HG02884 (cell line): ENCODE data around the gene CMPK1.
"Not testable (repeated sequence)": the region's sequence is repeated elsewhere in the genome, so short reads cannot be mapped to it uniquely, and the experiment has no call there.

ENCODE experiments used
- ATAC-seq: cut with Tn5 transposase; IDR thresholded peaks from one replicate; pipeline ENCODE4 v1.9.1; 2021; ENCODE audit warnings: mild to moderate bottlenecking, moderate library complexity; ENCODE audit not compliant: unreplicated experiment

The CMPK1 gene, protein sequence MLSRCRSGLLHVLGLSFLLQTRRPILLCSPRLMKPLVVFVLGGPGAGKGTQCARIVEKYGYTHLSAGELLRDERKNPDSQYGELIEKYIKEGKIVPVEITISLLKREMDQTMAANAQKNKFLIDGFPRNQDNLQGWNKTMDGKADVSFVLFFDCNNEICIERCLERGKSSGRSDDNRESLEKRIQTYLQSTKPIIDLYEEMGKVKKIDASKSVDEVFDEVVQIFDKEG

DNA sequence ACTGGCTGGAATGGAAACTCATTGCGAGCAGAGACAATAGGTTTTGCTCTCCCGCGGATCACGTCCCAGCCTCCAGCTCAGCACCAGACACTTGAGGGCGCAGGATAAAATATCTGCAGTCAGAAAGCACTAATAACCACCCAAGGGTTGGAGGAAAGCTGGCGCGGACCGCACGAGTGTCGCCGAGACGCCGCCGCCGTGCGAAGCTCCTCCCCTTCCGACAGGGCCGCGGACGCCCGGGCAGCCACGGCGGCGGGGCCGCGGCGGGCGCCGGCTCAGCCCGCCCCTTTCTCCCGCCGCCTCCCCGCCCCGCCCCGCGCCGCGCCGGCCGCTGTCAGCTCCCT, at the start of gene CMPK1:
CMPK1 (plus strand) TSS at position 213 of the 344 bp plus-strand sequence. CDS start 156 bp downstream, outside the sequence.
- peak; percentile 67 for ATAC-seq

DNA sequence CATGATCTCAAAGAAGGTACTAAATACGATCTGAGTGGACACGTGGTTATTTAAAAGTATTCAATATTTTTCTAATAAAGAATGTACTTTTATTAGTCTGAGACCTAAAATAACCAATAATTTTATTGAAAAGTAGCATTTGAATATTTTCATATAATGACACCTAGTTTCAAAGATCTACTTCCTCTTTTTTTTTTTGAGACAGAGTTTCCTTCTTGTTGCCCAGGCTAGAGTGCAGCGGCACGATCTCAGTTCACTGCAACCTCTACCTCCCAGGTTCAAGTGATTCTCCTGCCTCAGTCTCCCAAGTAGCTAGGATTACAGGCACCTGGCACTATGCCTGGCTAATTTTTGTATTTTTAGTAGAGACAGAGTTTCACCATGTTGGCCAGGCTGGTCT, 45.5 kb upstream of the CMPK1 start:
- not testable (repeated sequence) for ATAC-seq

- not testable (repeated sequence) for ATAC-seq
Observed at GRCh38 chr1:47294863-47295262, 38.7 kb upstream of the CMPK1 start.

DNA sequence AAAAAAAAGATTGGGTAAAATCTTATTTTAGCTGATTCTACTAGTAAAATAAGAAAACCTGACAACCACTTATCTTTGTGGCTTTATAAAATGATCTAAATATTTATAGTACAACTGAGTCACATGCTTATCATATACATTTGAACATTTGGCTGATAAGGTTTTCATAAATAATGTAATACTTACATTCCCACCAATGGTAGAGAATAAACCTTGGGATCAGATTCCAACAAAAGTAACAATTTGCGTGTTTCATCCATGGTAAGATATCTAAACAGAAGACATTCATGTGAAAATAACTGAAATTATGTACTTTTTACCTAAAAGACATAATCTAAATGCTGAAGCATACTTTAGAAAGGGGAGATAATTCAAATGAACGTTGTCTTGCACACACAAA, 38.0 kb upstream of the CMPK1 start:
- no peak for ATAC-seq

- ATAC-seq: no peak
Observed at GRCh38 chr1:47298025-47298699, 35.4 kb upstream of the CMPK1 start.

DNA sequence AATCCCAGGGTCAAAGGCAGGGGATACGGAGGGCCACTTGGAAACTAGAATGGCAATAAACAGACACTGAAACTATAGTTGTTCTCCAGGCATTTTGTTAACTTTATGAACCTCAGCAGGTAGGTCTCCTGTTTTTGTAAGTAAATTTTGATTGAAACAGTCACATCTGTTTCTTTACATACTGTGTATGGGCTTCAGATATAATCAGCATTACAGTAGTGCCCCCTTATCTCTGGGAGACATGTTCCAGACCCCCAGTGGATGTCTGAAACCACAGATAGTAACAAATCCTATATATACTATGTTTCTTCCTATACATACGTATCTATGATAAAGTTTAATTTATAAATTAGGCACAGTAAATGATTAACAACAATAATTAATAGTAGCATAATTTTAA, 31.1 kb upstream of the CMPK1 start:
- no peak for ATAC-seq

- ATAC-seq: no peak
Observed at GRCh38 chr1:47309427-47309826, 24.2 kb upstream of the CMPK1 start.

GRCh38 chr1:47313915-47314664, 19.5 kb upstream of the CMPK1 start, which contains the start of gene STIL:
Gene STIL, minus strand, starts transcription at chr1:47314147. Its CDS starts 3,828 bp downstream, at chr1:47310319.
- ATAC-seq: peak; percentile 95

DNA sequence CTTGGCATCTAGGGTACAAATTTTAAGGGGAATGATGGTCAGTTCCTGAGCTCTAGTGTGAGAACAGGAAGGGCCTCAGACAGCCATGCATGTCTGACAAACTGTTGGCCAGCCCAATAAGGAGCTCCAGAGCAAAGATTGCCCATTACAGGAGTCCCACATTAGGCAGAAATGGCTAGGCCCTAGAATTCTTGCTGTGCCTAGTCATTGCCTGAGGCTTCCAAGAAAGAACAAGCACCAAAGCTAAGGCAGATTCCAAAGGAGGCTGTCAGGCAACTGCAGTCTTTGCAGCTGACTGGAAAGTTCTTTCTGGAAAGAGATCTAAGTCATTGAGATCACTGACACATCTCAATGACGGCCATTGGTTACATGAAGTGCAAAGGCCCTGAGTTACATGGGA, 15.7 kb upstream of the CMPK1 start:
- no peak for ATAC-seq

DNA sequence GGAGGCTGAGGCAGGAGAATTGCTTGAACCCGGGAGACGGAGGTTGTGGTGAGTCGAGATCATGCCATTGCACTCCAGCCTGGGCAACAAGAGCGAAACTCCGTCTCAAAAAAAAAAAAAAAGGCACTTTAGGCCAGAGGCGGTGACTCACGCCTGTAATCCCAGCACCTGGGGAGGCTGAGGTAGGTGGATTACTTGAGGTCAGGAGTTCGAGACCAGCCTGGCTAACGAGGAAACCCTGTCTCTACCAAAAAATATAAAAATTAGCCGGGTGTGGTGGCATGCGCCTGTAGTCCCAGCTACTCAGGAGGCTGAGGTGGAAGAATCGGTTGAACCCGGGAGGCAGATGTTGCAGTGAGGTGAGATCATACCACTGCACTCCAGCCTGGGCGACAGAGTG, 13.6 kb upstream of the CMPK1 start:
- ATAC-seq: not testable (repeated sequence)

- ATAC-seq: no peak
Observed at GRCh38 chr1:47323599-47324031, 10.0 kb upstream of the CMPK1 start.

DNA sequence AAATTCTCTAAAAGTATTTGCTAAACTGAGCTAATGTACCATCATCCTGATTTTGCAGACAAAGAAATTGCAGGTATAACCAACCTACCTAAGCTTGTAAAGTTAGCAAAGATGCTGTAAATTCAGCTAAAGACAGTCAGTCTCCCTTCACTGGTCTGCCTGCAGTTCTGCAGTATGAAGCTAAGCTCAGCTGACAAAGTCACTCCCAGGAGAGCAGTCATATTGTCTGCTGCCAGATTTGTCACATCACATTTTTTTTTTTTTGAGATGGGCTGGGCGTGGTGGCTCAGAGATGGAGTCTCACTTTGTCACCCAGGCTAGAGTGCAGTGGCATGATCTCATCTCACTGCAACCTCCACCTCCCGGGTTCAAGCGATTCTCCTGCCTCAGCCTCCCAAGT, 8.9 kb upstream of the CMPK1 start:
- ATAC-seq: no peak

DNA sequence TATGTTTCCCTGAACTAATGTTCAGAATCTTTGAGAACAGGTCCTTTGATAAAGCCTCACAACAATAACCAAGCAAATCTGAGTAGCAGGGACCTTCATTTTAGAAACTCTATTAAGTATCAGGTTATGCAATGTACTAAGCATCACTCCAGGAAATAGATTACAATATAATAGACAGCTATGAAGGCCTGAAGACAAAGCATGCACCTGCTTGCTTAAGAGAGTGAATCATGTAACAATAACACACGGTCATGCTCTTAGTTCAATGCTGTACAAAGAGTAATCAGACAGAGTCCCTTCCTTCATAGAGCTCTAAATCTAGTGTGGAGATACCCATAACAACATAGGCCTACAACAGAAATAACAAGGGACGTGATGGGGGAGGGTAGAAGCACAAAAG, 8.1 kb upstream of the CMPK1 start:
- no peak for ATAC-seq

DNA sequence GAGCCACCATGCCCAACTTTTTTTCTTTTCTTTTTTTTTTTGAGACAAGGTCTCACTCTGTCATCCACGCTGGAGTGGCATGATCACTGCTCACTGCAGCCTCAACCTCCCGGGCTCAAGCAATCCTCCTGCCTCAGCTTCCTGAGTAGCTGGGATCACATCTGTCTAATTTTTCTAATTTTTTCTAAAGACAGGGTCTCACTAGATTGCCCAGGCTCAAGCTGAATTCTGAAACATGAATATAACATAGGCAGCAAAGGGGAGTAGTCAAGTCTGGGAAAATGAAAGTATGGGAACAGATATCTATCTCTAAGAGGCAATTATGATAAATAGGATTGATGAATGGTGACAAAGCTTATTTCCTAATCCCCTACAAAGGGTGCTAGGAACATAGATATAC, 7.3 kb upstream of the CMPK1 start:
- ATAC-seq: no peak

GRCh38 chr1:47328992-47329391, 4.6 kb upstream of the CMPK1 start:
- no peak for ATAC-seq

- ATAC-seq: no peak
Observed at GRCh38 chr1:47330212-47330611, 3.4 kb upstream of the CMPK1 start.

DNA sequence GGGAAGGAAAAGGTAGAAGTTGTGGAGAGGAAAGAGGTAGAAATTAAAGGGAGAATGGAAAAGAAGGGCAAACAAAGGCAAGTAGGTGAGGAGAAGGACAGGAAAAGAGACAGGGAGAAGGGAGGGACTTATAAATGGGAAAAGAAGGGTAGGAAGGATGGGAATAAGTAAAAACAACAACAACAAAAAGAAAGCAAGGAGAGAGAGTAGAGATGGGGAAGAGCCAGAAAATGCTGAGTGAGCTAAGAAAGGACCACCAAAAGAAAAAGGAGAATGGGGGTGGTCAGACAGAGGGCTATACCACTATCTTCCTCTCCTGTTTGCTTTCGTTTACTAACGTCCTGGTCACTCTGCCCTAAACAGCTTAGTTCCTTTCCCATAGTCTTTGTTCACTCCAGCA, 1.7 kb upstream of the CMPK1 start:
- ATAC-seq: no peak

DNA sequence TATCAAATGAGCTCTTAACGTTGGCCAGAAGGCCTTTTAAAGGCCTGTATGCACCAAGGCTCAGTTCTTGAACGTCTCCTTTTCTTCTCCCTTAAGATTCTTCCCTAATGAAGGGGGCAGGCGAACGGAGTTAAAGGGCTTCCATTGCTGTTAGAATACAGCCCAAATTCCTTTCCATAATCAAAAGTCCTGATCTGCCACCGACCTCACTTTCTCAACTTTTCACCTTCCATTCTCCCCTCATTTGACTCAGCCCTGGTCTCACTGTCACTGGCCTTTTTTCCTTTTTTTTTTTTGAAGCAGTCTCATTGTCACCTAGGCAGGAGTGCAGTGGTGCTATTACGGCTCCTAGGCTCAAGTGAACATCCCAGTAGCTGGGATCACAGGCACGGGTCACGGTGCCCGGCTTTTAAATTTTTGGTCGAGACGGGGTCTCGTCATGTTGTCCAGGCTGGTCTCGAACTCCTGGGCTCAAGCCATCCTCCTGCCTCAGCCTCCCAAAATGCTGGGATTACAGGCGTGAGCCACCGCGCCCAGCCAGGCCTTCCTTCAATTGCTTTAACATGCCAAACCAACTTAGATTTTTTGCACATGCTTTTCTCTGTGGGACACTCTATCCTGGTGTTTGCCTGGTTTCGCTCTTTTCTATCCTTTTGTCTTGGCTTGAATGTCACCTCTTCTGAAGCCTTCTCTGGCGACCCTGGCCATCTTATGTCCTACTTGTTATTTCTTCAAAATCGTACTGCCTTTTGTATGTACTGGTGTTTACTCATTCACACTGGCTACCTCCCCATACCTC, 612 bp upstream of the CMPK1 start:
- ATAC-seq: no peak

- ATAC-seq: peak; percentile 82
Observed at GRCh38 chr1:47333922-47334764, 553 bp downstream of the CMPK1 start.

- ATAC-seq: no peak
Observed at GRCh38 chr1:47334765-47335435, 1.3 kb downstream of the CMPK1 start.
